ENCODE measurements around the gene ITGAV. TPM values are rescaled to one million over a fixed set of nuclear protein-coding genes. Genes with fewer than 3 reads are reported as not detected.
A peak's percentile ranks its signal among the peaks of the same experiment; 100 is the strongest.

Gene ITGAV
- total RNA-seq, 1 donor from 2014 or later = 46.6 TPM

DNA sequence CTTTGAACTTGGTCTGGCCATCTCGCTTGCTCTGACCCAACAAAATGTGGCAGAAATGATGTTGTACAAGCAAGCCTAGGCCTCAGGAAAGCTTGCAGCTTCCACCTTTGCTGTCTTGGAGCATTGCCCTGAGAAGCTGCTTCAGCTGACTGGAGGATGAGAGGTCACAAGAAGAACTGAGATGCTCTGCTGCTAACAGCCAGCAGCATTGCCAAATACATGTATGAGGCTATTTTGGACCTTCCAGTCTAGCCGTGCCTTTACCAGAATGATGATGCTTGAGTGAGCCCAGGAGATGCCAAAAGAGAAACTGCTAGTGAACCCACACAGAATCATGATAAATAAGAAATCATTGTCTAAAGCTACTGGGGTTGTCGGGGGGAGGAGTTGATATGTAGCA is 13.2 kb upstream of the ITGAV start:
- no peak for ATAC-seq
- no peaks in the 10 kb centered on the region for H3K27me3 ChIP-seq (ENCODE audit: low read depth)
- H3K36me3 ChIP-seq = no peaks in the 10 kb centered on the region
- no peak overlapping the region for H3K27ac ChIP-seq
- intact Hi-C loops (cut with DNase I) = no loop called here
- DNase-seq = no peak
- H3K4me3 ChIP-seq = no peak overlapping the region
- no peaks in the 10 kb centered on the region for H3K9me3 ChIP-seq
- H3K4me1 ChIP-seq = peaks cover 14% of the 10 kb centered on the region
- TF ChIP-seq, protein P1, sequence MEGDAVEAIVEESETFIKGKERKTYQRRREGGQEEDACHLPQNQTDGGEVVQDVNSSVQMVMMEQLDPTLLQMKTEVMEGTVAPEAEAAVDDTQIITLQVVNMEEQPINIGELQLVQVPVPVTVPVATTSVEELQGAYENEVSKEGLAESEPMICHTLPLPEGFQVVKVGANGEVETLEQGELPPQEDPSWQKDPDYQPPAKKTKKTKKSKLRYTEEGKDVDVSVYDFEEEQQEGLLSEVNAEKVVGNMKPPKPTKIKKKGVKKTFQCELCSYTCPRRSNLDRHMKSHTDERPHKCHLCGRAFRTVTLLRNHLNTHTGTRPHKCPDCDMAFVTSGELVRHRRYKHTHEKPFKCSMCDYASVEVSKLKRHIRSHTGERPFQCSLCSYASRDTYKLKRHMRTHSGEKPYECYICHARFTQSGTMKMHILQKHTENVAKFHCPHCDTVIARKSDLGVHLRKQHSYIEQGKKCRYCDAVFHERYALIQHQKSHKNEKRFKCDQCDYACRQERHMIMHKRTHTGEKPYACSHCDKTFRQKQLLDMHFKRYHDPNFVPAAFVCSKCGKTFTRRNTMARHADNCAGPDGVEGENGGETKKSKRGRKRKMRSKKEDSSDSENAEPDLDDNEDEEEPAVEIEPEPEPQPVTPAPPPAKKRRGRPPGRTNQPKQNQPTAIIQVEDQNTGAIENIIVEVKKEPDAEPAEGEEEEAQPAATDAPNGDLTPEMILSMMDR (IDR thresholded peaks at IDR 0.05) = no peak

DNA sequence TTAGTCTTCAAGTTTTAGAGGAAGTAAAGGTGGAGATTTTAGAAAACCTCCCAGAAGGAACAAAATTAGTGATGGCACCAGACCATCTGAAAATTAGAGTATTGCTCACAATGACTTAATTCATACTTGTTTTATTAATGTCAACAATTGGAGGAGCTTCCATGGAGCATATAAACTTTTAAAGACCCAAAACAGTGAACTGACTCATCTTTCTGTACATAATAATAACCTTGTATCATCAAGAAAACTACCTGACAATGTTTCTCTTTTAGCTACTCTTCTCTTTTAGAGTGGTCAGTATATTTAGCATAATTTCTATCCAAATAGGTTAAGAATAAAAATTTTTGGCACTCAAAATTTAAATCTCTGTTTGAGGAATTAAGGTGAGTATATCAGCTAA is 7.2 kb upstream of the ITGAV start:
- no peak for ATAC-seq
- Histone ChIP-seq H3K4me3 (no peak overlapping the region), H3K4me1 (no peaks in the 10 kb centered on the region), H3K9me3 (no peaks in the 10 kb centered on the region), H3K36me3 (no peaks in the 10 kb centered on the region), H3K27ac (no peak overlapping the region), H3K27me3 (ENCODE audit: low read depth) (no peaks in the 10 kb centered on the region)
- DNase-seq = no peak
- intact Hi-C loops (cut with DNase I) = no loop called here
- TF ChIP-seq, protein P1 (IDR thresholded peaks at IDR 0.05) = no peak

DNA sequence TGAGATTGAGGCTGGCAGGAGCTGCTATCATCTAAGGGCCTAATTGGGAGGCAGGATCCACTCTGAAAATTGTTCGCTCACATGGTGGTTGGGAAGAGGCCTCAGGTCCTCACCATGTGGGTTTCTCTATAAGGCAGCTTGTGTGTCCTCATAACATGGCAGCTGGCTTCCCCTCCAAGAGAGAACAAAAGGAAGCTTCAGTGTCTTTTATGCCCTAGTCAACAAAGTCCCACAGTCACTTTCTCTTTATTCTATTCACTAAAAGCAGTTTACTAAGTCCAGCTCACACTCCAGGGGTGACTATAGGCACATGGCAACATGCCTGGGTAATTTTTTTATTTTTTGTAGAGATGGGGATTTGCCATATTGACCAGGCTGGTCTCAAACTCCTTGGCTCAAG is 5.8 kb upstream of the ITGAV start:
- ATAC-seq (no peak), DNase-seq (no peak)
- TF ChIP-seq, protein P1 (IDR thresholded peaks at IDR 0.05) = no peak
- H3K4me3 ChIP-seq = no peak overlapping the region
- peaks cover 7% of the 10 kb centered on the region for H3K4me1 ChIP-seq
- H3K27ac ChIP-seq = no peak overlapping the region
- no peaks in the 10 kb centered on the region for H3K9me3 ChIP-seq
- no peaks in the 10 kb centered on the region for H3K27me3 ChIP-seq (ENCODE audit: low read depth)
- H3K36me3 ChIP-seq = no peaks in the 10 kb centered on the region
- intact Hi-C loops (cut with DNase I) = no loop called here

DNA sequence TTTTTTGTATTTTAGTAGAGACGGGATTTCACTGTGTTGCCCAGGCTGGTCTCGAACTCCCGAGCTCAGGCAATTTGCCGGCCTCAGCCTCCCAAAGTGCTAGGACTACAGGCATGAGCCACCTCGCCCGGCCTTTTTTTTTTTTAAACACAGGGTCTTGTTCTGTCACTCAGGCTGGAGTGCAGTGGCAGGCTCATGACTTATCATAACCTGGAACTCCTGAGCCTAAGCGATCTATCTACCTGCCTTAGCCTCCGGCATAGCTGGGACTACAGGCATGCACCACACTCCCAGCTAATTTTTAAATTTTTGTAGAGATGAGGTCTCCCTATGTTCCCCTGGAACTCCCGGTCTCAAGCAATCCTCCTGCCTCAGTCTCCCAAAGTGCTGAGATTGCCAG is 1.4 kb upstream of the ITGAV start:
- ATAC-seq = no peak
- Histone ChIP-seq H3K9me3 (no peaks in the 10 kb centered on the region), H3K27me3 (ENCODE audit: low read depth) (no peaks in the 10 kb centered on the region), H3K4me3 (no peak overlapping the region), H3K27ac (no peak overlapping the region), H3K36me3 (no peaks in the 10 kb centered on the region), H3K4me1 (peaks cover 29% of the 10 kb centered on the region)
- TF ChIP-seq, protein P1 (IDR thresholded peaks at IDR 0.05) = no peak
- no peak for DNase-seq
- intact Hi-C loops (cut with DNase I) = no loop called here

DNA sequence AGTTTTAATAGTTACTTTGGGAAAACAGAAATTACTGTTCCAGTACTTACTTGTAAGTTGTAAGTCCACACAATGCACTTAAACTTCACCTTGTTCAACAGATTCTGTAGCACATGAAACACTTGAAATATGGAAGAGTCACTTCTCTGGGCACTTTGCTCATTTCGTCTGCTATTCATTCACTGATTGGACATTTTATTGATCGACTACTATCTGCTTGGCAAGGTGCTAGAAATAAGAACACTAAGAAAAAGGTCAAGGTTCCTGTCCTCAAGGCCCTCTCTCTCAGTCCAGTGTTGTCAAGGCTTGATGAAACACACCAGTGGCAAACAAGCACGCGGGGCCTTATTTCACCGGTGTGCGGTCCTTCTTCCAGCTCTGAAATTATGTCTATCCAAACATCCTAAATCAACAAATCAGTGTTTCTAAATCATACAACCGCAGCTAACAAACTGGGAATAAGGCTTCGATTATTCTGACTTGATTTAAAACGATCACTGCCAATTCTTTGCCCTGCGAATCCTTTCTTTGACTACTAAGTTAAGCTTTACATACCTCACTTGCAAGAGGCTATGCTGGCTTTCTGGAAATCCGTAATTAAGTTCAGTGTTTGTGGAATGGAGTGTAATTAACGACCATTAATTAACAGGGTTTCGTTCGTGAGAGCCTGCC is 780 bp upstream of the ITGAV start:
- DNase-seq (no peak), ATAC-seq (no peak)
- Histone ChIP-seq H3K4me3 (peak overlapping the region; percentile 84), H3K4me1 (peaks cover 29% of the 10 kb centered on the region), H3K27me3 (ENCODE audit: low read depth) (no peaks in the 10 kb centered on the region), H3K9me3 (no peaks in the 10 kb centered on the region), H3K36me3 (no peaks in the 10 kb centered on the region), H3K27ac (peak overlapping the region; percentile 96)
- TF ChIP-seq, protein P1 (IDR thresholded peaks at IDR 0.05) = no peak
- intact Hi-C loops (cut with DNase I) = no loop called here

All from lower lobe of right lung (tissue), 2 donors.